ENCODE data around the gene ZNF385D. TPM values are rescaled to one million over a fixed set of nuclear protein-coding genes. Genes with fewer than 3 reads are reported as not detected.

The ZNF385D gene
- total RNA-seq, 2 donors from 2014 or later, result not detected

GRCh38 chr3:21644268-21644667 is 106.7 kb downstream of the ZNF385D start:
- Mint-ChIP-seq H3K9me3 (peaks cover 23% of the 10 kb centered on the region), H3K27ac (no peak overlapping the region), H3K4me3 (no peak overlapping the region), H3K27me3 (no peaks in the 10 kb centered on the region), H3K4me1 (ENCODE audit: low read depth in 2 of 2) (no peaks in the 10 kb centered on the region), H3K36me3 (peaks cover 10% of the 10 kb centered on the region)
- no peak for DNase-seq (ENCODE audit: low spot score)
- no peak for ATAC-seq

DNA sequence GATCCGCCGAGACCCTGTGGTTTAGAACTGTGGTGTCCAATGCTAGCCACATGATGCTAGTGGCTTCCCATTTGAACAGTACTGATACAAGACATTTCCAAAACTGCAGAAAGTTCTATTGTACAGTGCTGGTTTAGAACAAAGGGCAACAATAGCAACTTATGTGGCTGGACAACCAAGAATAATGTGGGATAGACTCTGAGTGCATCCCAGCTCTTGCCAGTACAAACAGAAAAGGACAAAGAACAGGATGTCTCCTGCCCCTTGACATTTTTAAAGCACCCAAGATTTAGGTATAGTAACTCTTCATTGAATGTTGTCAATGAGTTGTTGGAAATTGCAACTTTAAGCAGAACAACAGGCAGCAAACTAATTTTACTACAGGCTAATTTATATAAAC is 107.3 kb downstream of the ZNF385D start:
- Mint-ChIP-seq H3K36me3 (peaks cover 10% of the 10 kb centered on the region), H3K4me3 (no peak overlapping the region), H3K4me1 (ENCODE audit: low read depth in 2 of 2) (no peaks in the 10 kb centered on the region), H3K27me3 (no peaks in the 10 kb centered on the region), H3K9me3 (peaks cover 24% of the 10 kb centered on the region), H3K27ac (no peak overlapping the region)
- no peak for ATAC-seq
- DNase-seq (ENCODE audit: low spot score), result no peak

- no peak for ATAC-seq
- no peak overlapping the region for H3K4me3 Mint-ChIP-seq
These were observed 108.6 kb downstream of the ZNF385D start for GRCh38 chr3:21642433-21642832.

DNA sequence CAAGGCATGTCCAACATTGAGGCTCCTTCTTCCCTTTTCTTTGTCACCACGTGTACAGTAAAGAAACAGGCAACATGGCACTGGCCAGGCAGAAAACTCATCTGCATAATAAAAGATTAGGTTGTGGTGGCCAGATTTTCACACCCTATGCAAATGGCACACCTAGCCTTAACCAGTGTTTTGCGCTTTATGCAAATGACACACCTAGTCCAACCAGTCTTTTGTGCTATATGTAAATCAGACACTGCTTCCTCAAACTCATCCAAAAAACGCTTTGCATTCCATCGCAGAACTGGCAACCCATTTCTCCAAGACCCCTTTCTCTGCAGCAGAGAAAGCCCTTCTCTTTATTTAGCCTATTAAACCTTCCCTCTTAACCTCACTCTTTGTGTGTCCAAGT is 109.1 kb downstream of the ZNF385D start:
- DNase-seq (ENCODE audit: low spot score) (no peak), ATAC-seq (no peak)
- Mint-ChIP-seq H3K36me3 (peaks cover 10% of the 10 kb centered on the region), H3K27ac (no peak overlapping the region), H3K9me3 (peaks cover 21% of the 10 kb centered on the region), H3K4me1 (ENCODE audit: low read depth in 2 of 2) (no peaks in the 10 kb centered on the region), H3K4me3 (no peak overlapping the region), H3K27me3 (no peaks in the 10 kb centered on the region)

More at GRCh38 chr3:21642433-21642832, 108.6 kb downstream of the ZNF385D start:
- DNase-seq (ENCODE audit: low spot score), result no peak
- Mint-ChIP-seq H3K4me1 (ENCODE audit: low read depth in 2 of 2) (no peaks in the 10 kb centered on the region), H3K36me3 (peaks cover 10% of the 10 kb centered on the region), H3K9me3 (peaks cover 25% of the 10 kb centered on the region), H3K27me3 (no peaks in the 10 kb centered on the region), H3K27ac (no peak overlapping the region)

DNA sequence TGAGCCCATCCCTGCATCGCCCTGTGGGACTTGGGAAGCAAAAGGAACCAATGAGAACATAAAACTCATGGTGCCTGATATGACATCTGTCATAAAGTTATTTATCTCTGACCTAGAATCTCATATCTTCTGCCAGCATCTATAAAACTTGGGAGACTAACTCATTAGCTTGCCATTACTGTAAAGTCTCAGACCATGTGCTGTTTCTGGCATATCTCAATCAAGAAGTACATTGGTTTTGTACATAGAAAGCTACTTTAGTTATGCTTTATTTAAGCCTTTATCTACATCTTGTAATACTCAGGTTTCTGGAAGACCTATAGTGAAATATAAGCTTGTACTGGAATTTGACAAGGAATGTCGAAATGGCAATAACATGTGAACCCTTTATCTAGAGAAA is 112.5 kb downstream of the ZNF385D start:
- DNase-seq (ENCODE audit: low spot score) (no peak), ATAC-seq (no peak)
- peaks cover 19% of the 10 kb centered on the region for H3K9me3 Mint-ChIP-seq
- H3K4me3 Mint-ChIP-seq, result no peak overlapping the region
- no peaks in the 10 kb centered on the region for H3K4me1 Mint-ChIP-seq (ENCODE audit: low read depth in 2 of 2)
- no peaks in the 10 kb centered on the region for H3K27me3 Mint-ChIP-seq
- H3K27ac Mint-ChIP-seq, result no peak overlapping the region
- H3K36me3 Mint-ChIP-seq, result peaks cover 10% of the 10 kb centered on the region

- H3K27ac Mint-ChIP-seq, result no peak overlapping the region
- H3K27me3 Mint-ChIP-seq, result no peaks in the 10 kb centered on the region
- no peaks in the 10 kb centered on the region for H3K4me1 Mint-ChIP-seq (ENCODE audit: low read depth in 2 of 2)
- H3K9me3 Mint-ChIP-seq, result peaks cover 10% of the 10 kb centered on the region
- no peak for DNase-seq (ENCODE audit: low spot score)
- no peak overlapping the region for H3K4me3 Mint-ChIP-seq
- no peak for ATAC-seq
- no peaks in the 10 kb centered on the region for H3K36me3 Mint-ChIP-seq
These were observed 116.9 kb downstream of the ZNF385D start for GRCh38 chr3:21634112-21634511.

- ATAC-seq, result no peak
- Mint-ChIP-seq H3K27ac (no peak overlapping the region), H3K4me1 (ENCODE audit: low read depth in 2 of 2) (no peaks in the 10 kb centered on the region), H3K36me3 (peaks cover 4% of the 10 kb centered on the region), H3K27me3 (no peaks in the 10 kb centered on the region), H3K4me3 (no peak overlapping the region), H3K9me3 (peaks cover 7% of the 10 kb centered on the region)
- no peak for DNase-seq (ENCODE audit: low spot score)
These were observed 126.5 kb downstream of the ZNF385D start for GRCh38 chr3:21624524-21624923.

- no peak for ATAC-seq
- no peak for DNase-seq (ENCODE audit: low spot score)
- Mint-ChIP-seq H3K9me3 (peaks cover 11% of the 10 kb centered on the region), H3K27me3 (no peaks in the 10 kb centered on the region), H3K36me3 (no peaks in the 10 kb centered on the region), H3K27ac (no peak overlapping the region), H3K4me3 (no peak overlapping the region), H3K4me1 (ENCODE audit: low read depth in 2 of 2) (no peaks in the 10 kb centered on the region)
These were observed 129.8 kb downstream of the ZNF385D start for GRCh38 chr3:21621181-21621651.

DNA sequence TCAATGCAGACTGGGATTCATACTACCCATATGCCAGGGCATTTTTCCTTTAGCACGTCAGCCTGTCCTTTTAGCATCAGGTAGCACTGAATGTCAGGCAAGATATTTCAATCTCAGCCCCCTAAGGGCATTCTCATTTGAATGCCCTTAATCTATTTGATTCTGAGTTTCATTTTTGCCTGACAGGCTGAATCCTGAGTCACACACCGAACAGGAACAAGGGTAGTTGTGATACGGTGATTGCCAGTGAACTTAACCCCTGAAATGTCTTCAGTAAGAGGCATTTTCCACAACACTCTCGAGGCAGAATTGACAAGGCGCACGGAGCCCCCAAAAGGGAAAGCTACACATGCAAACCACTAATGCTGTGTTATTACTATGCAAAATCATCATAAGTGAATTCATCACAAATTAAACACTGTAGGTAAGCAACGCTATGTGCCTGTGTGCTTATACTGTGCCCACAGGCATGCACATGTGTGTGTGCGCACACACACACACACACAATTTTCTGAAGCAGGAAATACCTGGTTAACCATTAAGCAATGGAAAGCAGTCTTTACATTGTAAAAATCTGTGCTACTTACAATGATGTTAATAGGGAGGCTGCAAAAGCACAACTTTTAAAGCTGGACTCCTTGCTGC is 130.4 kb downstream of the ZNF385D start:
- no peaks in the 10 kb centered on the region for H3K4me1 Mint-ChIP-seq (ENCODE audit: low read depth in 2 of 2)
- DNase-seq (ENCODE audit: low spot score), result no peak
- H3K36me3 Mint-ChIP-seq, result no peaks in the 10 kb centered on the region
- peaks cover 11% of the 10 kb centered on the region for H3K9me3 Mint-ChIP-seq
- no peak overlapping the region for H3K4me3 Mint-ChIP-seq
- no peaks in the 10 kb centered on the region for H3K27me3 Mint-ChIP-seq
- H3K27ac Mint-ChIP-seq, result no peak overlapping the region
- ATAC-seq, result no peak

DNA sequence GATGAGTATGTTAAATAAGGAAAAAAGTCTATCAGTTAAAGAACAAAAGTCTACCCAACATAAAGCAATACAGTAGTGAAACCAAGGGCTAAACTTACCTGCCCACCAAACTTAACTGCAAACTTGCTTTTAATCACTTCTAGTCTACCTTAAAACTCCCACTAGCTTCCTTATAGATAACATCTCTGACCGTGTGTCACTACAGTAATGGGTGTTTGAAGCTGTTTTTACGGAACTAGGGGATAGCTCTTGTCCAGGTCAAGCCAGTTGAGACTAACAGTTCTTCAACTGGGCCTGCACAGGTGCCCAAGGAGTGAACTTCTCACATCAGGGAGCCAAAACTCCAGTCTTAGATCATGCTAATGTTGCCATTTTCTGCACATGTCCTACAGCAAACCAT is 132.3 kb downstream of the ZNF385D start:
- Mint-ChIP-seq H3K36me3 (no peaks in the 10 kb centered on the region), H3K27me3 (no peaks in the 10 kb centered on the region)

GRCh38 chr3:21613372-21614070 is 137.5 kb downstream of the ZNF385D start:
- Mint-ChIP-seq H3K36me3 (no peaks in the 10 kb centered on the region), H3K4me3 (no peak overlapping the region), H3K4me1 (ENCODE audit: low read depth in 2 of 2) (no peaks in the 10 kb centered on the region), H3K27ac (no peak overlapping the region), H3K27me3 (no peaks in the 10 kb centered on the region), H3K9me3 (peaks cover 3% of the 10 kb centered on the region)
- ATAC-seq (no peak), DNase-seq (ENCODE audit: low spot score) (no peak)

More for the DNA sequence above, 132.3 kb downstream of the ZNF385D start:
- Mint-ChIP-seq H3K4me3 (no peak overlapping the region), H3K4me1 (ENCODE audit: low read depth in 2 of 2) (no peaks in the 10 kb centered on the region), H3K27ac (no peak overlapping the region), H3K9me3 (peaks cover 14% of the 10 kb centered on the region)
- ATAC-seq, result no peak
- DNase-seq (ENCODE audit: low spot score), result no peak

DNA sequence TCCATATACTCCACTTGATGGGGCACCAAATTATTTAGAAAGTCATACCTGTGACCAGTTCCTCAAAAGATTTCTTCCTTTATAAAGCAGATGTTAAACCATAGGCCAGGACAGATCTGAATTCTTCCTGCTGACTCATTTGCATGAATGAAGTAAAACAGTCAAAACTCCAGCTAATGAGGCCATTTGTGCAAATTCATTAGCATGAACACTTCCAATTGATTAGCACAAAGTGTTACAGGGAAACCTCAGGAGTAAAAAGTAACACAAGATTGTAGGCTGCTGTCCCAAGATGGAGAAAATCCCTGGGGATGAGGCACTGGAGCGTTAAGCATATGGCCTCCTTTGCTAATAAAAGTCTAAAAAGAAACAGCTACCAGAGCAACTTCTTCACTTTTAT is 149.8 kb downstream of the ZNF385D start:
- Mint-ChIP-seq H3K4me1 (ENCODE audit: low read depth in 2 of 2) (no peaks in the 10 kb centered on the region), H3K27ac (no peak overlapping the region), H3K27me3 (no peaks in the 10 kb centered on the region), H3K4me3 (no peak overlapping the region), H3K36me3 (peaks cover 7% of the 10 kb centered on the region), H3K9me3 (peaks cover 29% of the 10 kb centered on the region)
- DNase-seq (ENCODE audit: low spot score), result no peak
- ATAC-seq, result no peak

- no peak for DNase-seq (ENCODE audit: low spot score)
- ATAC-seq, result no peak
- no peaks in the 10 kb centered on the region for H3K4me1 Mint-ChIP-seq (ENCODE audit: low read depth in 2 of 2)
- H3K4me3 Mint-ChIP-seq, result no peak overlapping the region
- peaks cover 22% of the 10 kb centered on the region for H3K9me3 Mint-ChIP-seq
- no peaks in the 10 kb centered on the region for H3K27me3 Mint-ChIP-seq
- peaks cover 12% of the 10 kb centered on the region for H3K36me3 Mint-ChIP-seq
- H3K27ac Mint-ChIP-seq, result no peak overlapping the region
These were observed 151.1 kb downstream of the ZNF385D start for GRCh38 chr3:21599890-21600289.

DNA sequence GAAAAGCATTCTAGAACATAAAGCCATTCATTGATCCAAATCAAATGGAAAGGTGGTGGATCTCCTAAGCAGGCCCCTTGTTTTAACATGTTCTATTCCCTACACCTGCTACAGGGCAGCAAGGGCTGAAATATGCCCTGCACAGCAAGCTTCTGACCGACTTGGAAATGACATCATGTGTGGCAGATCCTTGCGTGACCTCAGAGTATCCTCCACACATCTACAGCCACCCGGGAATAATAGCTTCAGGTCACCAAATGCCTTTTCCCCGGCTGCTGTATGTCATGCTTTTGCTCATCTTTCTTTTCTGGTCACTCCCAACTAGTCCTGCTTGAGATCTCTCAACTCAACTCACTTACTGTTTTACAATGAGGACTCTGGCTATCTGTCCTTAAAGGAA is 158.2 kb downstream of the ZNF385D start:
- Mint-ChIP-seq H3K4me1 (ENCODE audit: low read depth in 2 of 2) (no peaks in the 10 kb centered on the region), H3K27ac (no peak overlapping the region), H3K36me3 (peaks cover 5% of the 10 kb centered on the region), H3K4me3 (no peak overlapping the region), H3K9me3 (peaks cover 27% of the 10 kb centered on the region), H3K27me3 (no peaks in the 10 kb centered on the region)
- no peak for DNase-seq (ENCODE audit: low spot score)
- no peak for ATAC-seq

All from natural killer cell treated with Interleukin-12 subunit alpha and Interleukin-12 subunit beta and Interleukin-15 and Interleukin-18, amount 100 ng/mL, for 72 hours (primary cell).